ENCODE data around the gene DET1.
"Not testable (repeated sequence)": the region's sequence is repeated elsewhere in the genome, so short reads cannot be mapped to it uniquely, and the experiment has no call there.

Gene DET1

GRCh38 chr15:88535100-88535499, 11.4 kb downstream of the DET1 start:
- no peaks in the 10 kb centered on the region for H3K27me3 ChIP-seq (ENCODE audit: low read depth)
- H3K4me1 ChIP-seq, result peaks cover 12% of the 10 kb centered on the region
- no peak overlapping the region for H3K4me3 ChIP-seq
- no peak for DNase-seq (ENCODE audit: low spot score in 2 of 2)
- in situ Hi-C loops (cut with MboI; ENCODE audit: low sequenced_read_pairs), result loop anchor here (5.0 kb wide), 1 partner anchor 82 kb away; no protein-coding TSS in a partner anchor
- H3K9me3 ChIP-seq, result peaks cover 3% of the 10 kb centered on the region
- H3K36me3 ChIP-seq (replicated peaks), result peaks cover 27% of the 10 kb centered on the region

DNA sequence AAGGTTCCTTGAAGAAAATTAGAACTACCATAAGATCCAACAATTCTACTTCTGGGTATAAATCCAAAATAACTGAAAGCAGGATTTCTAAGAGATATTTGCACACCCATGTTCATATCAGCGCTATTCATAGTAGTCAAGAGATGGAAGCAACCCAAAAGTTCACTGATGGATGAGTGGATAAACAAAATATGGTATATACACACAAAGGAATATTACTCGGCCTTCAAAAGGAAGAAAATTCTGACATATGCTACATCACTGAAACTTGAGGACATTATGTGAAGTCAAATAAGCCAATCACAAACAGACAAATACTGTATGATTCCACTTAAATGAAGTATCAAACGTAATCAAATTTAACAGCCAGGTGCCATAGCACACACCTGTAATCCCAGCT, 13.1 kb downstream of the DET1 start:
- DNase-seq (ENCODE audit: low spot score in 2 of 2), result no peak
- no peaks in the 10 kb centered on the region for H3K27me3 ChIP-seq (ENCODE audit: low read depth)
- in situ Hi-C loops (cut with MboI; ENCODE audit: low sequenced_read_pairs), result no loop called here
- peaks cover 12% of the 10 kb centered on the region for H3K4me1 ChIP-seq
- no peak overlapping the region for H3K4me3 ChIP-seq
- peaks cover 3% of the 10 kb centered on the region for H3K9me3 ChIP-seq
- H3K36me3 ChIP-seq (replicated peaks), result peaks cover 31% of the 10 kb centered on the region

DNA sequence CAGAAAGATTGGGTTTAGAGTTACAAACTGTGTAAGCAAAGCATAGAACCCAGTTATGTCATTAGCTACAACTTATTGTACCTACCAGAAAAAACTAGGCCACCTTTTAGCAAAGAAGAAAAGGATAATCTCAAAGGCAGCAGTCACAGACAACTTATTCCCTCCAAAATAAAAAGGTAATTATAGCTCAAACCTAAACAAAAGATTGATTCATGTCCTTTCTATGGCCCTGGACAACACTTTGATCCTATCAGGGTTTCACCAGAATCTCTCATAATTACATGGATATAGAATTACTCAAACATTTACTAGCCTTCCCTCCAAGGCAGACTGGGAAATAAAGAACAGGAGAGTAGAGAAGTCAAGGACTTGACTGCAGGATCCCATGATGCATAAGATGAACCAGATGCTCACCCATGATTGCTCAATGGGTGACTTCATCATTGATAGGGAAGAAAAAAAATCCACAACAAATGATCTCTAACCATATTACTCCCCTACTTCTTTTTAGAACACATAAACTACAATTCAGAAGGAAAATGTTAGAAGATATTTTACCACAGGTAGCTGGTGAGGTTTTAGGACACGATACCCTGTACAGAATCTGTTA, 17.4 kb downstream of the DET1 start:
- DNase-seq (ENCODE audit: low spot score in 2 of 2), result no peak

DNA sequence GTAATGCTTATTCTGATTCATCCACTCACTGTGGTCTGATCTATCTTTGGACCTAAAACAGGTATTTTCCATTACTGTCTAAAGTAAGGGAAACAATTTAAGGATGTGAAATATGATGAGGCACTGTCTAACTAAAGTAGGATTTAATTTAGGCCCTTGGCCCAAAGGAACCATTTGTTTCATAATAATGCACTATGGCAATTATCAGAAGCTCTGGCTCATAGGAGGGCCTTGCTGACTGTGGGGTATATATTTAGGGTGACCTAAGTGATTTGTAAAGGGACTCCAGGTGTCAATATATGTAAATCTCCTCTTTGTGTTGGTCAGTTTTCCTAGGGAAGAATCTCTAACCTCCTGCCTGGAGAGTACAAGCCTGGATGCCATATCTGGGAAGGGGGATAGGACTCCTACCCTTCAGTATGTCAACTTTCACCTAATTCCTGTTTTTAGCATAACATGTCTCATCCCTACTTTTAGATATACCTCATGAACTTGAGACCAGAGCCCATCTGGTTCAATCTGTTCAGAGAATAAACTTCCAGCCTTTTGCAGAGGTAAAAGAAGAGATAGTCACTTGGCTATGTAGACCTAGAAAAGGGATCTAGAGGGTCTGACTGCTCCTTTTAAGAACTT, 20.1 kb downstream of the DET1 start:
- Histone ChIP-seq H3K36me3 (replicated peaks) (peaks cover 39% of the 10 kb centered on the region), H3K9me3 (no peaks in the 10 kb centered on the region), H3K4me1 (peaks cover 20% of the 10 kb centered on the region), H3K27me3 (ENCODE audit: low read depth) (no peaks in the 10 kb centered on the region), H3K4me3 (no peak overlapping the region)
- in situ Hi-C loops (cut with MboI; ENCODE audit: low sequenced_read_pairs), result no loop called here
- DNase-seq (ENCODE audit: low spot score in 2 of 2), result no peak

More for the DNA sequence above, 17.4 kb downstream of the DET1 start:
- Histone ChIP-seq H3K4me1 (peaks cover 20% of the 10 kb centered on the region), H3K4me3 (no peak overlapping the region), H3K36me3 (replicated peaks) (peaks cover 52% of the 10 kb centered on the region), H3K27me3 (ENCODE audit: low read depth) (no peaks in the 10 kb centered on the region), H3K9me3 (no peaks in the 10 kb centered on the region; the same call in 1 of the 2 replicates)
- in situ Hi-C loops (cut with MboI; ENCODE audit: low sequenced_read_pairs), result no loop called here

GRCh38 chr15:88525418-88525817, 21.1 kb downstream of the DET1 start:
- no peaks in the 10 kb centered on the region for H3K9me3 ChIP-seq
- no peak for DNase-seq (ENCODE audit: low spot score in 2 of 2)
- in situ Hi-C loops (cut with MboI; ENCODE audit: low sequenced_read_pairs), result no loop called here
- H3K36me3 ChIP-seq (replicated peaks), result peaks cover 30% of the 10 kb centered on the region
- H3K4me1 ChIP-seq, result peaks cover 20% of the 10 kb centered on the region
- no peak overlapping the region for H3K4me3 ChIP-seq
- no peaks in the 10 kb centered on the region for H3K27me3 ChIP-seq (ENCODE audit: low read depth)

GRCh38 chr15:88524094-88524493, 22.4 kb downstream of the DET1 start:
- DNase-seq (ENCODE audit: low spot score in 2 of 2); H3K27me3 ChIP-seq (ENCODE audit: low read depth); H3K4me3 ChIP-seq; in situ Hi-C loops (cut with MboI; ENCODE audit: low sequenced_read_pairs); H3K9me3 ChIP-seq: not testable (repeated sequence)
- peaks cover 15% of the 10 kb centered on the region for H3K4me1 ChIP-seq
- peaks cover 20% of the 10 kb centered on the region for H3K36me3 ChIP-seq (replicated peaks)

GRCh38 chr15:88518903-88519302, 27.6 kb downstream of the DET1 start:
- no peak overlapping the region for H3K4me3 ChIP-seq
- no peak for DNase-seq (ENCODE audit: low spot score in 2 of 2)
- H3K4me1 ChIP-seq, result no peaks in the 10 kb centered on the region
- in situ Hi-C loops (cut with MboI; ENCODE audit: low sequenced_read_pairs), result no loop called here
- H3K36me3 ChIP-seq (replicated peaks), result peaks cover 4% of the 10 kb centered on the region
- H3K9me3 ChIP-seq, result no peaks in the 10 kb centered on the region
- H3K27me3 ChIP-seq (ENCODE audit: low read depth), result no peaks in the 10 kb centered on the region

DNA sequence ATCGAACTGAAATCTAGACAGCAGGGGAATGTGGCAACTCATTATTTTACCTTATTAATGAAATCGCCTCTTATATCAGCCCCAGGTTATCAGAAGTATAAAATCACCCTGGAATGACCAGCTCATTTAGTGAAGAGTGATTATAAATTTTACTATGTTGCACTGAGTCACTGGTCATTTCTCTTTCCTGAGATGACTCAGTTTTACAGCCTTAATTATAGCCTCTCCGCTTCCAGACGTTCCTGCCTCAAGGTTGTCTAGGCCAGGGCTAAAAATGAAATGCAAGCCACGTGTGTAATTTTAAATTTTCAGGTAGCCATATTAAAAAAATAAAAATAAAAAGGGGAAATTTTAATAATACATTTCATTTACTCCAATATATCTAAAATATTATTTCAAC, 33.3 kb downstream of the DET1 start:
- no peak for DNase-seq (ENCODE audit: low spot score in 2 of 2)
- in situ Hi-C loops (cut with MboI; ENCODE audit: low sequenced_read_pairs), result no loop called here
- peaks cover 36% of the 10 kb centered on the region for H3K36me3 ChIP-seq (replicated peaks)
- H3K4me3 ChIP-seq, result no peak overlapping the region
- H3K27me3 ChIP-seq (ENCODE audit: low read depth), result no peaks in the 10 kb centered on the region
- H3K4me1 ChIP-seq, result no peaks in the 10 kb centered on the region
- no peaks in the 10 kb centered on the region for H3K9me3 ChIP-seq

- H3K27me3 ChIP-seq (ENCODE audit: low read depth), result no peaks in the 10 kb centered on the region
- in situ Hi-C loops (cut with MboI; ENCODE audit: low sequenced_read_pairs), result no loop called here
- no peaks in the 10 kb centered on the region for H3K9me3 ChIP-seq
- H3K36me3 ChIP-seq (replicated peaks), result peaks cover 36% of the 10 kb centered on the region
- no peak for DNase-seq (ENCODE audit: low spot score in 2 of 2)
- H3K4me3 ChIP-seq, result no peak overlapping the region
- H3K4me1 ChIP-seq, result no peaks in the 10 kb centered on the region
These were observed 33.9 kb downstream of the DET1 start for GRCh38 chr15:88512601-88513000.

GRCh38 chr15:88512078-88512477, 34.4 kb downstream of the DET1 start:
- DNase-seq (ENCODE audit: low spot score in 2 of 2), result no peak
- Histone ChIP-seq H3K36me3 (replicated peaks) (peaks cover 36% of the 10 kb centered on the region), H3K9me3 (no peaks in the 10 kb centered on the region), H3K27me3 (ENCODE audit: low read depth) (no peaks in the 10 kb centered on the region), H3K4me3 (no peak overlapping the region), H3K4me1 (no peaks in the 10 kb centered on the region)
- in situ Hi-C loops (cut with MboI; ENCODE audit: low sequenced_read_pairs), result no loop called here

DNA sequence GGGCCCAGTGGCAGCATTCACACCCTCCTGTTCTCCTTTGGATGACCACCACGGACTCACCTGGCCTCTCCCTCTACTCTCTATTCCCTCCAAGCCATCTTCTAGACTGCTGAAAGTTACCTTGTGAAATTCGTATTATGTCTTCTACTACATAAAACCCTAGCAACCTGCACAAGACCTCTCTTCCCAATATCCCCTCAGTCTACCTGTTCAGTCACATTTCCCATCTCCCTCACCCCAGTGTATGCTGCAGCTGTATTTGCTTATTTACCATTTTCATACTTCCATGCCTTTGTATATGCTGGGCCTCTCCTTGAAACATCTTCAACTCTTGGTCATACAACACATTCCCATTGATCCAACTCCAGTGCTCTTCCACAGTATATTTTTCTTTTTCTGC, 35.3 kb downstream of the DET1 start:
- H3K4me3 ChIP-seq, result no peak overlapping the region
- H3K36me3 ChIP-seq (replicated peaks), result peaks cover 33% of the 10 kb centered on the region
- H3K27me3 ChIP-seq (ENCODE audit: low read depth), result no peaks in the 10 kb centered on the region
- in situ Hi-C loops (cut with MboI; ENCODE audit: low sequenced_read_pairs), result no loop called here
- no peaks in the 10 kb centered on the region for H3K4me1 ChIP-seq
- no peak for DNase-seq (ENCODE audit: low spot score in 2 of 2)
- H3K9me3 ChIP-seq, result no peaks in the 10 kb centered on the region

- Histone ChIP-seq H3K36me3 (replicated peaks) (peaks cover 36% of the 10 kb centered on the region), H3K27me3 (ENCODE audit: low read depth) (no peaks in the 10 kb centered on the region), H3K4me1 (no peaks in the 10 kb centered on the region), H3K9me3 (no peaks in the 10 kb centered on the region), H3K4me3 (no peak overlapping the region)
- in situ Hi-C loops (cut with MboI; ENCODE audit: low sequenced_read_pairs), result no loop called here
- no peak for DNase-seq (ENCODE audit: low spot score in 2 of 2)
These were observed 36.5 kb downstream of the DET1 start for GRCh38 chr15:88509964-88510363.

DNA sequence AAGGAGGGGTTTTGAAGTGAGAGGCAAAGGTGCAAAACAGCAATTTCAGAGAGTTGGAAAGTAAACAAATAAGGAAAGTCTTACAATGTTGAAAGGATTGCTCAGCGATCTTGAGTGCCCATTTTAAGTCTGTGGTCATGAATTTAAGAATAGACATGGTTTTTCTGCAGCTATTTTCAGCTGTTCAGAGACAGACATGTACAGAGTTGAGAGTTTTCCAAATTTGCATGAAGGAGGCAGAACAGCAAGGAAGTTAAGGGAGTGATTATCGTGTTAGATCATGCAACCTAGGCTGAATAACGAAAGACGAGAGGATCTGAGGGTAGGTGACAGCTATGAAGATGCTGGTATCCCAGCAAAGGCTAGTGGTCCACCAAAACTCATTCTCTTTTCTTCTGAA, 37.2 kb downstream of the DET1 start:
- Histone ChIP-seq H3K4me1 (peaks cover 5% of the 10 kb centered on the region), H3K27me3 (ENCODE audit: low read depth) (no peaks in the 10 kb centered on the region), H3K9me3 (no peaks in the 10 kb centered on the region), H3K4me3 (no peak overlapping the region), H3K36me3 (replicated peaks) (peaks cover 38% of the 10 kb centered on the region)
- in situ Hi-C loops (cut with MboI; ENCODE audit: low sequenced_read_pairs), result no loop called here
- no peak for DNase-seq (ENCODE audit: low spot score in 2 of 2)

DNA sequence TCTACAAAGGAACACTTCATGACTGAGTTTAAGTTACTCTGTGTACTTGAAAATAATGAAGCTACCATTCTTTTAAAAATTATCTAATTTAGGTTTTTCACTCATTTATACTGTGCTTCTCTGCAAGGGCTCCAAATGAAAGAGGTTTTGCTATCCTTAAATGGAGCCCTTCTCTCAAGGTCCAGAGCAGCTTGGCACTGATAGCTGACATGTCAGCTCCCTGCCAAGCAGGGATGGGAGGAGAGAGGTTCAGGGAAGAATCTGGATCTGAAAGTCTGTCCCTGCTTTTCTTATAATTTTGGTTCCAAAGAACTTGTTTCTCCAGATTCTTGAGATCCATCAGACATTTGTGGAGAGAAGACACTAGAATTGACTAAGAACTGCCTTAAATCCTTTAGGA, 39.9 kb downstream of the DET1 start:
- H3K36me3 ChIP-seq (replicated peaks), result peaks cover 30% of the 10 kb centered on the region
- H3K4me3 ChIP-seq, result no peak overlapping the region
- no peak for DNase-seq (ENCODE audit: low spot score in 2 of 2)
- no peaks in the 10 kb centered on the region for H3K27me3 ChIP-seq (ENCODE audit: low read depth)
- no peaks in the 10 kb centered on the region for H3K9me3 ChIP-seq
- peaks cover 7% of the 10 kb centered on the region for H3K4me1 ChIP-seq
- in situ Hi-C loops (cut with MboI; ENCODE audit: low sequenced_read_pairs), result no loop called here

GRCh38 chr15:88505721-88506120, 40.8 kb downstream of the DET1 start:
- no peaks in the 10 kb centered on the region for H3K9me3 ChIP-seq
- H3K27me3 ChIP-seq (ENCODE audit: low read depth), result no peaks in the 10 kb centered on the region
- H3K4me3 ChIP-seq, result no peak overlapping the region
- H3K4me1 ChIP-seq, result peaks cover 7% of the 10 kb centered on the region
- H3K36me3 ChIP-seq (replicated peaks), result peaks cover 24% of the 10 kb centered on the region
- in situ Hi-C loops (cut with MboI; ENCODE audit: low sequenced_read_pairs), result no loop called here
- DNase-seq (ENCODE audit: low spot score in 2 of 2), result no peak
